HEK293 (cell line): ENCODE data around the gene PKLR.

Experiments
- FEZF1 ChIP-seq: fragments of 450-650 bp; formaldehyde crosslinking; IDR thresholded peaks from 2 replicates; pipeline ENCODE4 v1.5.1; 2016; ENCODE audit warnings: missing biosample characterization, missing genetic modification characterization
- KLF16 ChIP-seq: fragments of 450-650 bp; formaldehyde crosslinking; IDR thresholded peaks from 2 replicates; pipeline ENCODE4 v1.5.1; 2017; ENCODE audit warnings: missing biosample characterization, missing genetic modification characterization
- KLF9 ChIP-seq: fragments of 450-650 bp; formaldehyde crosslinking; IDR thresholded peaks from 2 replicates; pipeline ENCODE4 v1.5.1; 2016; ENCODE audit warnings: missing biosample characterization, missing genetic modification characterization, low read depth
- MYNN ChIP-seq: fragments of 450-650 bp; formaldehyde crosslinking; IDR thresholded peaks from 2 replicates; pipeline ENCODE4 v1.5.1; 2016; ENCODE audit warnings: missing biosample characterization, missing genetic modification characterization, borderline replicate concordance
- PRDM1 ChIP-seq: fragments of 450-650 bp; formaldehyde crosslinking; IDR thresholded peaks from 2 replicates; pipeline ENCODE4; 2016; ENCODE audit warnings: missing biosample characterization, missing genetic modification characterization
- REPIN1 ChIP-seq: fragments of 450-650 bp; formaldehyde crosslinking; IDR thresholded peaks from 2 replicates; pipeline ENCODE4 v1.5.1; 2017; ENCODE audit warnings: missing biosample characterization, missing genetic modification characterization, low read depth
- SP3 ChIP-seq: fragments of 450-650 bp; formaldehyde crosslinking; IDR thresholded peaks from 2 replicates; pipeline ENCODE4 v1.5.1; 2016; ENCODE audit warnings: missing biosample characterization, missing genetic modification characterization
- SP7 ChIP-seq: fragments of 450-650 bp; formaldehyde crosslinking; IDR thresholded peaks from 2 replicates; pipeline ENCODE4 v1.5.1; 2016; ENCODE audit warnings: missing biosample characterization, missing genetic modification characterization
- ZNF10 ChIP-seq: fragments of 450-650 bp; formaldehyde crosslinking; IDR thresholded peaks from 2 replicates; pipeline ENCODE4 v1.5.1; 2017; ENCODE audit warnings: missing biosample characterization, missing genetic modification characterization
- ZNF157 ChIP-seq: fragments of 450-650 bp; formaldehyde crosslinking; IDR thresholded peaks from 2 replicates; pipeline ENCODE4 v1.5.1; 2016; ENCODE audit warnings: missing biosample characterization, missing genetic modification characterization
- ZNF211 ChIP-seq: fragments of 450-650 bp; formaldehyde crosslinking; IDR thresholded peaks from 2 replicates; pipeline ENCODE4 v1.5.1; 2016; ENCODE audit warnings: low read depth, missing biosample characterization, missing genetic modification characterization
- ZNF214 ChIP-seq: fragments of 450-650 bp; formaldehyde crosslinking; IDR thresholded peaks from 2 replicates; pipeline ENCODE4 v1.5.1; 2017; ENCODE audit warnings: missing biosample characterization, mild to moderate bottlenecking, missing genetic modification characterization, borderline replicate concordance
- ZNF623 ChIP-seq: fragments of 450-650 bp; formaldehyde crosslinking; IDR thresholded peaks from 2 replicates; pipeline ENCODE4 v1.5.1; 2016; ENCODE audit warnings: missing biosample characterization, missing genetic modification characterization
- ZNF654 ChIP-seq: fragments of 450-650 bp; formaldehyde crosslinking; IDR thresholded peaks from 2 replicates; pipeline ENCODE4 v1.5.1; 2016; ENCODE audit warnings: low read depth, missing biosample characterization, missing genetic modification characterization
- ZNF785 ChIP-seq: fragments of 450-650 bp; formaldehyde crosslinking; IDR thresholded peaks from 2 replicates; pipeline ENCODE4 v1.5.1; 2016; ENCODE audit warnings: missing biosample characterization, missing genetic modification characterization
- ZSCAN16 ChIP-seq: fragments of 450-650 bp; formaldehyde crosslinking; IDR thresholded peaks from 2 replicates; pipeline ENCODE4 v1.5.1; 2016; ENCODE audit warnings: missing biosample characterization, missing genetic modification characterization
- ZSCAN4 ChIP-seq: fragments of 450-650 bp; formaldehyde crosslinking; IDR thresholded peaks from 2 replicates; pipeline ENCODE4 v1.5.1; 2017; ENCODE audit warnings: missing biosample characterization, missing genetic modification characterization
- TF ChIP-seq, protein P1 (sequence below): fragments of 450-650 bp; formaldehyde crosslinking; IDR thresholded peaks from 2 replicates; pipeline ENCODE4 v1.5.1; 2016; ENCODE audit warnings: missing biosample characterization, missing genetic modification characterization
- TF ChIP-seq, protein P2 (sequence below): fragments of 450-650 bp; formaldehyde crosslinking; IDR thresholded peaks from 2 replicates; pipeline ENCODE4 v1.5.1; 2016; ENCODE audit warnings: missing biosample characterization, missing genetic modification characterization
- TF ChIP-seq, protein P3 (sequence below): fragments of 450-650 bp; formaldehyde crosslinking; IDR thresholded peaks from 2 replicates; pipeline ENCODE4 v1.5.1; 2016; ENCODE audit warnings: missing biosample characterization, missing genetic modification characterization
- TF ChIP-seq, protein P4 (sequence below): fragments of 450-650 bp; formaldehyde crosslinking; IDR thresholded peaks from 2 replicates; pipeline ENCODE4 v1.5.1; 2016; ENCODE audit warnings: missing biosample characterization, missing genetic modification characterization
- TF ChIP-seq, protein P5 (sequence below): fragments of 450-650 bp; formaldehyde crosslinking; IDR thresholded peaks from 2 replicates; pipeline ENCODE4 v1.5.1; 2016; ENCODE audit warnings: missing biosample characterization, missing genetic modification characterization
- TF ChIP-seq, protein P6 (sequence below): fragments of 450-650 bp; formaldehyde crosslinking; IDR thresholded peaks from 2 replicates; pipeline ENCODE4 v1.5.1; 2016; ENCODE audit warnings: missing biosample characterization, missing genetic modification characterization

The PKLR gene

DNA sequence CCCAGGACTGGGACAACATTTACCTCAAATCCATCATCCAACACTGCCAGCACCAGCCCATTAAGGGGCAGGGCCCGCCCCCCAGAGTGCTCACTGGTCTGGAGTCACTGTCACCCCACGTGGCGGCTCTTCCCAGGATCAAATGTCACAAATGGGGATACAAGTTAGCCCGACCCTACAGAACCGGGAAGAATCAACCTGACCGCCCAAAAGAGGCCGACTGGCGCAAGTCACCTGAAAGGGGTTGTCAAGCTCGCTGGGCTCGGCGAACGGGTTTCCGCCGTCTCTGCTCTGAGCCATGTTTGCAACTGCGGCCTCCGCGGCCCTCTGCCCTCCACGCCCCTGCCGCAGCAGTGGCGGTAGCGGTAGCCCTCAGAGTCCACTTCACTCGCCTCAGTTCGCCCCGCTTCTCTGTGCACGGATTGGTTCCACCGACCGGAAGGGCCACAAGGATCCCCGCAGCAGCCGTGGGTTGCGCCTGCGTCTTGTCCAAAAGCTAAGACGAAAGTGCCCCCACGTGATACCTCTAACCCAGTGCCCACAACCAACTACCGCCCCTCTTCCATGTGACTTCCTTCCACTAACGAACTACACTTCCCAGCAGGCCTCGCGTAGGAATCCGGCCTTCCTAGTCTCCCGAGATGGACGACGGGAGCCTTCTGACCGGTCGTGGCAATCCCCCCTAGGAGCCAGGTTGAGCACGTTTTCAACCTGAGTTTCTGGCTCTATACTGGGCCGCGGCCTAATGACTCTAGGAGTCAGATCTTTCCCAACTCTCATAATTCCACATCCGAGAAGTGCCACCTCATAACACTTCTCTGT lies 39.2 kb downstream of the PKLR start, which contains the start of gene SCAMP3 (continued):
- TF ChIP-seq, protein P1, sequence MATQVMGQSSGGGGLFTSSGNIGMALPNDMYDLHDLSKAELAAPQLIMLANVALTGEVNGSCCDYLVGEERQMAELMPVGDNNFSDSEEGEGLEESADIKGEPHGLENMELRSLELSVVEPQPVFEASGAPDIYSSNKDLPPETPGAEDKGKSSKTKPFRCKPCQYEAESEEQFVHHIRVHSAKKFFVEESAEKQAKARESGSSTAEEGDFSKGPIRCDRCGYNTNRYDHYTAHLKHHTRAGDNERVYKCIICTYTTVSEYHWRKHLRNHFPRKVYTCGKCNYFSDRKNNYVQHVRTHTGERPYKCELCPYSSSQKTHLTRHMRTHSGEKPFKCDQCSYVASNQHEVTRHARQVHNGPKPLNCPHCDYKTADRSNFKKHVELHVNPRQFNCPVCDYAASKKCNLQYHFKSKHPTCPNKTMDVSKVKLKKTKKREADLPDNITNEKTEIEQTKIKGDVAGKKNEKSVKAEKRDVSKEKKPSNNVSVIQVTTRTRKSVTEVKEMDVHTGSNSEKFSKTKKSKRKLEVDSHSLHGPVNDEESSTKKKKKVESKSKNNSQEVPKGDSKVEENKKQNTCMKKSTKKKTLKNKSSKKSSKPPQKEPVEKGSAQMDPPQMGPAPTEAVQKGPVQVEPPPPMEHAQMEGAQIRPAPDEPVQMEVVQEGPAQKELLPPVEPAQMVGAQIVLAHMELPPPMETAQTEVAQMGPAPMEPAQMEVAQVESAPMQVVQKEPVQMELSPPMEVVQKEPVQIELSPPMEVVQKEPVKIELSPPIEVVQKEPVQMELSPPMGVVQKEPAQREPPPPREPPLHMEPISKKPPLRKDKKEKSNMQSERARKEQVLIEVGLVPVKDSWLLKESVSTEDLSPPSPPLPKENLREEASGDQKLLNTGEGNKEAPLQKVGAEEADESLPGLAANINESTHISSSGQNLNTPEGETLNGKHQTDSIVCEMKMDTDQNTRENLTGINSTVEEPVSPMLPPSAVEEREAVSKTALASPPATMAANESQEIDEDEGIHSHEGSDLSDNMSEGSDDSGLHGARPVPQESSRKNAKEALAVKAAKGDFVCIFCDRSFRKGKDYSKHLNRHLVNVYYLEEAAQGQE (tag by site-specific recombination), result 0 out of 2 replicates have a peak, but pooled peaks have one; percentile 21
- no peak for TF ChIP-seq ZSCAN4 (tag by site-specific recombination)
- 0 out of 2 replicates have a peak, but pooled peaks have one; percentile 55 for TF ChIP-seq SP7 (tag by site-specific recombination)
- no peak for TF ChIP-seq MYNN (tag by site-specific recombination)
- TF ChIP-seq ZNF157, result no peak
- peak; percentile 41; the same call in 1 of the 2 replicates for TF ChIP-seq ZNF10 (tag by site-specific recombination)
- TF ChIP-seq ZNF785 (tag by site-specific recombination), result no peak
- TF ChIP-seq, protein P2, sequence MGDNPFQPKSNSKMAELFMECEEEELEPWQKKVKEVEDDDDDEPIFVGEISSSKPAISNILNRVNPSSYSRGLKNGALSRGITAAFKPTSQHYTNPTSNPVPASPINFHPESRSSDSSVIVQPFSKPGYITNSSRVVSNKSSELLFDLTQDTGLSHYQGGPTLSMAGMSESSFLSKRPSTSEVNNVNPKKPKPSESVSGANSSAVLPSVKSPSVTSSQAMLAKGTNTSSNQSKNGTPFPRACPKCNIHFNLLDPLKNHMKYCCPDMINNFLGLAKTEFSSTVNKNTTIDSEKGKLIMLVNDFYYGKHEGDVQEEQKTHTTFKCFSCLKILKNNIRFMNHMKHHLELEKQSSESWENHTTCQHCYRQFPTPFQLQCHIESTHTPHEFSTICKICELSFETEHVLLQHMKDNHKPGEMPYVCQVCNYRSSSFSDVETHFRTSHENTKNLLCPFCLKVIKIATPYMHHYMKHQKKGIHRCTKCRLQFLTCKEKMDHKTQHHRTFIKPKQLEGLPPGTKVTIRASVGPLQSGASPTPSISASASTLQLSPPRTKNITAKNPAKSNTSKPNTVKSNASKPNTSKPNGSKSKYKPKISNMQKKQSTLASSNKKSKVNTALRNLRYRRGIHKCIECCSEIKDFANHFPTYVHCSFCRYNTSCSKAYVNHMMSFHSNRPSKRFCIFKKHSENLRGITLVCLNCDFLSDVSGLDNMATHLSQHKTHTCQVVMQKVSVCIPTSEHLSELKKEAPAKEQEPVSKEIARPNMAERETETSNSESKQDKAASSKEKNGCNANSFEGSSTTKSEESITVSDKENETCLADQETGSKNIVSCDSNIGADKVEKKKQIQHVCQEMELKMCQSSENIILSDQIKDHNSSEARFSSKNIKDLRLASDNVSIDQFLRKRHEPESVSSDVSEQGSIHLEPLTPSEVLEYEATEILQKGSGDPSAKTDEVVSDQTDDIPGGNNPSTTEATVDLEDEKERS (tag by site-specific recombination), result no peak
- TF ChIP-seq, protein P3, sequence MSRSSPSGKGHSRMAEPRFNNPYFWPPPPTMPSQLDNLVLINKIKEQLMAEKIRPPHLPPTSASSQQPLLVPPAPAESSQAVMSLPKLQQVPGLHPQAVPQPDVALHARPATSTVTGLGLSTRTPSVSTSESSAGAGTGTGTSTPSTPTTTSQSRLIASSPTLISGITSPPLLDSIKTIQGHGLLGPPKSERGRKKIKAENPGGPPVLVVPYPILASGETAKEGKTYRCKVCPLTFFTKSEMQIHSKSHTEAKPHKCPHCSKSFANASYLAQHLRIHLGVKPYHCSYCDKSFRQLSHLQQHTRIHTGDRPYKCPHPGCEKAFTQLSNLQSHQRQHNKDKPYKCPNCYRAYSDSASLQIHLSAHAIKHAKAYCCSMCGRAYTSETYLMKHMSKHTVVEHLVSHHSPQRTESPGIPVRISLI (tag by site-specific recombination), result no peak
- TF ChIP-seq REPIN1 (tag by site-specific recombination), result no peak
- TF ChIP-seq, protein P4, sequence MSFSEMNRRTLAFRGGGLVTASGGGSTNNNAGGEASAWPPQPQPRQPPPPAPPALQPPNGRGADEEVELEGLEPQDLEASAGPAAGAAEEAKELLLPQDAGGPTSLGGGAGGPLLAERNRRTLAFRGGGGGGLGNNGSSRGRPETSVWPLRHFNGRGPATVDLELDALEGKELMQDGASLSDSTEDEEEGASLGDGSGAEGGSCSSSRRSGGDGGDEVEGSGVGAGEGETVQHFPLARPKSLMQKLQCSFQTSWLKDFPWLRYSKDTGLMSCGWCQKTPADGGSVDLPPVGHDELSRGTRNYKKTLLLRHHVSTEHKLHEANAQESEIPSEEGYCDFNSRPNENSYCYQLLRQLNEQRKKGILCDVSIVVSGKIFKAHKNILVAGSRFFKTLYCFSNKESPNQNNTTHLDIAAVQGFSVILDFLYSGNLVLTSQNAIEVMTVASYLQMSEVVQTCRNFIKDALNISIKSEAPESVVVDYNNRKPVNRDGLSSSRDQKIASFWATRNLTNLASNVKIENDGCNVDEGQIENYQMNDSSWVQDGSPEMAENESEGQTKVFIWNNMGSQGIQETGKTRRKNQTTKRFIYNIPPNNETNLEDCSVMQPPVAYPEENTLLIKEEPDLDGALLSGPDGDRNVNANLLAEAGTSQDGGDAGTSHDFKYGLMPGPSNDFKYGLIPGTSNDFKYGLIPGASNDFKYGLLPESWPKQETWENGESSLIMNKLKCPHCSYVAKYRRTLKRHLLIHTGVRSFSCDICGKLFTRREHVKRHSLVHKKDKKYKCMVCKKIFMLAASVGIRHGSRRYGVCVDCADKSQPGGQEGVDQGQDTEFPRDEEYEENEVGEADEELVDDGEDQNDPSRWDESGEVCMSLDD (tag by site-specific recombination), result peak; percentile 59; the same call in 1 of the 2 replicates
- TF ChIP-seq ZNF654, result no peak
- no peak for TF ChIP-seq PRDM1 (tag by site-specific recombination)
- peak; percentile 86 for TF ChIP-seq SP3 (tag by site-specific recombination)
- peak; percentile 71 for TF ChIP-seq KLF16 (tag by site-specific recombination)
- no peak for TF ChIP-seq ZNF214 (tag by site-specific recombination)
- TF ChIP-seq, protein P5, sequence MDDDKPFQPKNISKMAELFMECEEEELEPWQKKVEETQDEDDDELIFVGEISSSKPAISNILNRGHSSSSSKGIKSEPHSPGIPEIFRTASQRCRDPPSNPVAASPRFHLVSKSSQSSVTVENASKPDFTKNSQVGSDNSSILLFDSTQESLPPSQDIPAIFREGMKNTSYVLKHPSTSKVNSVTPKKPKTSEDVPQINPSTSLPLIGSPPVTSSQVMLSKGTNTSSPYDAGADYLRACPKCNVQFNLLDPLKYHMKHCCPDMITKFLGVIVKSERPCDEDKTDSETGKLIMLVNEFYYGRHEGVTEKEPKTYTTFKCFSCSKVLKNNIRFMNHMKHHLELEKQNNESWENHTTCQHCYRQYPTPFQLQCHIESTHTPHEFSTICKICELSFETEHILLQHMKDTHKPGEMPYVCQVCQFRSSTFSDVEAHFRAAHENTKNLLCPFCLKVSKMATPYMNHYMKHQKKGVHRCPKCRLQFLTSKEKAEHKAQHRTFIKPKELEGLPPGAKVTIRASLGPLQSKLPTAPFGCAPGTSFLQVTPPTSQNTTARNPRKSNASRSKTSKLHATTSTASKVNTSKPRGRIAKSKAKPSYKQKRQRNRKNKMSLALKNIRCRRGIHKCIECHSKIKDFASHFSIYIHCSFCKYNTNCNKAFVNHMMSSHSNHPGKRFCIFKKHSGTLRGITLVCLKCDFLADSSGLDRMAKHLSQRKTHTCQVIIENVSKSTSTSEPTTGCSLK, result no peak
- TF ChIP-seq FEZF1 (tag by site-specific recombination), result no peak
- peak; percentile 50 for TF ChIP-seq KLF9
- TF ChIP-seq ZNF623 (tag by site-specific recombination), result no peak
- TF ChIP-seq ZNF211 (tag by site-specific recombination), result no peak
- no peak for TF ChIP-seq ZSCAN16
- TF ChIP-seq, protein P6, sequence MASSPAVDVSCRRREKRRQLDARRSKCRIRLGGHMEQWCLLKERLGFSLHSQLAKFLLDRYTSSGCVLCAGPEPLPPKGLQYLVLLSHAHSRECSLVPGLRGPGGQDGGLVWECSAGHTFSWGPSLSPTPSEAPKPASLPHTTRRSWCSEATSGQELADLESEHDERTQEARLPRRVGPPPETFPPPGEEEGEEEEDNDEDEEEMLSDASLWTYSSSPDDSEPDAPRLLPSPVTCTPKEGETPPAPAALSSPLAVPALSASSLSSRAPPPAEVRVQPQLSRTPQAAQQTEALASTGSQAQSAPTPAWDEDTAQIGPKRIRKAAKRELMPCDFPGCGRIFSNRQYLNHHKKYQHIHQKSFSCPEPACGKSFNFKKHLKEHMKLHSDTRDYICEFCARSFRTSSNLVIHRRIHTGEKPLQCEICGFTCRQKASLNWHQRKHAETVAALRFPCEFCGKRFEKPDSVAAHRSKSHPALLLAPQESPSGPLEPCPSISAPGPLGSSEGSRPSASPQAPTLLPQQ (tag by site-specific recombination), result peak; percentile 41; the same call in 1 of the 2 replicates
